DMS153 treated with DMSO at 0.1 percent for 48 hours (cell line): ENCODE results near the gene ENOX1.
"Not testable (repeated sequence)": the region's sequence is repeated elsewhere in the genome, so short reads cannot be mapped to it uniquely, and the experiment has no call there.

Source experiments
- DNase-seq: peaks from one replicate; lab custom pipeline; 2025; ENCODE audit not compliant: unreplicated experiment; lab: John Stamatoyannopoulos, UW

Gene ENOX1

GRCh38 chr13:43441464-43441863 is 345.3 kb downstream of the ENOX1 start:
- DNase-seq, result no peak

DNA sequence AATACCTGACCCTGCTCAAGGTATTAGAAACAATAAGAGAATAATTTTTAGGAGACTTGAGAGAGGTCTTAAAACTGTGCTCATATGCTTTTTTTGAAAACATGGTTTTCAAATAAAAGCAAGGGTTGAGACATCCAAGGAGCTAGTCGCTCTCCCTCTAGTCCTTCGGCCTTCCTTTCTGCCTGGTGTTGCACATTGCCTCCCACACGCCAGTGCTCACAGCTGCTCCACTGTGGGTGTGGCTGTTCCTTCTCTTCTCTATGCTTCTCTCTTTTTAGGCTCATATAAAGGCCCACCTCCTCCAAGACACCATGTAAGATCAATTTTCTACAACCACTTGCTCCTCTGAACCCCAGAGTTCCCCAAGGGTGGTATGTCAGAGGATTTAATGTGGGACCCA is 352.6 kb downstream of the ENOX1 start:
- no peak for DNase-seq

DNA sequence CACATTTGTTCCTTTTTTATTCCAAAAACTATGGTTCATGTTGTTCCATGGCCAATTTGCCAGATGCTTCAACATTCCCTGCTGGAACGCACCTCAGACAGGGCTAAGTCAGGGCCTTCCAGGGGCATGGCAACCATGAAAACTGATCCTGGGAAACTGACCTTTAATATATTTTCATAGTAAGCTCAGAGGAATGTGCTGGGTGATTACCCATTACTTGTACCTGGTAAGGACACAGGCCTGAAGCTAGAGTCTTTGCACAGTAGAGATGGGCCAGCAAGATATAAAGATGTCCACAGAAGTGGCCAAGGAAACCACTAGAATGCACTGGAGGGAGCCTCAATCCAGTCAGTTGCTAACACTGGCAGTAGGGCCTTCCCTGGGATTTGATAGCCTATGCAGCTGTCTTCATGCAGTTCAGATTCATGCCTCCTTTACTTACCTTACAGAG is 353.1 kb downstream of the ENOX1 start:
- no peak for DNase-seq

GRCh38 chr13:43432958-43433357 is 353.8 kb downstream of the ENOX1 start:
- no peak for DNase-seq

GRCh38 chr13:43431841-43432240 is 354.9 kb downstream of the ENOX1 start:
- DNase-seq, result no peak

- no peak for DNase-seq
Measured at GRCh38 chr13:43431290-43431716, 355.5 kb downstream of the ENOX1 start.

DNA sequence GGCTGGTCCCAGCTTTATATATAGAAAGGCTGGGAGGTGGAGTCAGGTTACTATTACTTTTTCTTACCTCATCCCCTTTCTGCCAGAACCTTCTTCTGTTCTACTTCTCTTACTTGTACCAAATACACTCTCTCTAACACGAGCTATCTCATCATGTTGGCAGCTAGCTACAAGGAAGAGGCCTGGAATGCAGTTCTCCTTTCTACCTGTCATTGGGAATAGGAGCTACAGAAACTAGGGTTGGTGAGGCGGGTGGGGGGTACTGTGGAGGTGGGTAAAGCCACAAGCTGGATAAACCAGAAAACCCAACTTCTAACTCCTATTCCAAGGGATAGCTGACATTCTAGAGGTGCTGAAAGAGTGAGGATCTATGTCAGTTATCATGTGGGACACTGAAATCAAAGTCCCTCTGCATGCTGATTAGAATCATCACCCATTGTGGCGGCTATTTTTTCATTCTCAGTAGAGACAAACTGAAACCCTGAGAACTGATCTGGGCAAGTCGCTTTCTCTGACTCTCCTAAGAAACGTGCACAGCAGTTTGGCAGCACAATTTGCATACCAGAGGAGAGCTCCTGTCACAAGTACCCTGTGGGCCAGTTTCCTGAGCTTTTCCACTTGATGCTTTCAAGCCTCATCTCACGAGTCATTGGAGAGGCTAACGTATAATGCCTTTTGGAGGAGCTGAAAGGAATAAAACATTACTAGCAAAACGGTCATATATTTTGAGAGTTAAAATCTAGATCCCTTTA is 358.1 kb downstream of the ENOX1 start:
- DNase-seq, result no peak

DNA sequence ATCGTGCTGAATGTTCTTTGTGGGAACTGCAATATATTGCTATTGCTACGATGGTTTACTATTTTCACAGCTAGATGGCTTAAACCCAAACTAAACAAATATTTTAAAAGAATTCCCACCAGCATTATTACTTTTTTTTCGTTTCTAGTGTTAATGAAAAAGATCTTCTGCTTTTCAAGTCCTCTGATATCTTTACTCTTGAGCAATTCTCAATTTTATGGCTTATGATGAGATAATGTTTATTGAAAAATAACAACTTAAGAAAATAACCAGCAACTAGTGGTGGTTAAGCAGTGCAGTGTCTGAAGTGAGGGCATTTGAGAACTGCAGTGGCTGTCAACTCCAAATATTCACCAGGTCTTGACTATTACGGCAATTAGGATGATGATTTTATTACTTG is 360.4 kb downstream of the ENOX1 start:
- no peak for DNase-seq

GRCh38 chr13:43425234-43425633 is 361.5 kb downstream of the ENOX1 start:
- no peak for DNase-seq

GRCh38 chr13:43424412-43424811 is 362.4 kb downstream of the ENOX1 start:
- DNase-seq, result no peak

DNA sequence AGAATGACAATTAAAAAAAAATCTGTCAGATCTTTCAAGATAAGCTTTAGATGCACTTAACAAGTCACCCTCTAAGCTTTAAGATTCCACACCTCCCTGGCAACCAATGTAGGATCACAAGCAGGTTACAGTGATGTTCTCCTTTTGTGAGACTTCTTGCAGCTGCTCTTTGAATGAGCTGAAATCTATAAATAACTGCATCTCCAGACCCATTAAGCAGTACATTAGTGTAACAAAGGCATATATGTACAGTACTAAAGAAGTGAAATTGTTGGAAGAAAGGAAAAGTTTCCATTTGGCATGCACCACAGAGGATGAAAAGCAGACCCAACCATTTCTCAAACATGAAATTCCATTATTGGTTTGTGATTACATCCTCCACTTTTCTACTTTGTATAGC is 364.7 kb downstream of the ENOX1 start:
- no peak for DNase-seq

DNA sequence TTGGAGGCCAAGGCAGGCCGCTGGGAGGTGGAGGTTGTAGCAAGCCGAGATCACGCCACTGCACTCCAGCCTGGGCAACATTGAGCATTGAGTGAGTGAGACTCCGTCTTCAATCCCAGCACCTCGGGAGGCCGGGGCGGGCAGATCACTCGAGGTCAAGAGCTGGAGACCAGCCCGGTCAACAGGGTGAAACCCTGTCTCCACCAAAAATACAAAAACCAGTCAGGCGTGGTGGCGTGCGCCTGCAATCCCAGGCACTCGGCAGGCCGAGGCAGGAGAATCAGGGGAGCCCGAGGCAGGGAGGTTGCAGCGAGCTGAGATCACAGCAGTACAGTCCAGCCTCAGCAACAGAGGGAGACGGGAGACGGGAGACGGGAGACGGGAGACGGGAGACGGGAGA is 369.9 kb downstream of the ENOX1 start:
- DNase-seq, result not testable (repeated sequence)

- DNase-seq, result not testable (repeated sequence)
Measured at GRCh38 chr13:43416408-43416807, 370.4 kb downstream of the ENOX1 start.

DNA sequence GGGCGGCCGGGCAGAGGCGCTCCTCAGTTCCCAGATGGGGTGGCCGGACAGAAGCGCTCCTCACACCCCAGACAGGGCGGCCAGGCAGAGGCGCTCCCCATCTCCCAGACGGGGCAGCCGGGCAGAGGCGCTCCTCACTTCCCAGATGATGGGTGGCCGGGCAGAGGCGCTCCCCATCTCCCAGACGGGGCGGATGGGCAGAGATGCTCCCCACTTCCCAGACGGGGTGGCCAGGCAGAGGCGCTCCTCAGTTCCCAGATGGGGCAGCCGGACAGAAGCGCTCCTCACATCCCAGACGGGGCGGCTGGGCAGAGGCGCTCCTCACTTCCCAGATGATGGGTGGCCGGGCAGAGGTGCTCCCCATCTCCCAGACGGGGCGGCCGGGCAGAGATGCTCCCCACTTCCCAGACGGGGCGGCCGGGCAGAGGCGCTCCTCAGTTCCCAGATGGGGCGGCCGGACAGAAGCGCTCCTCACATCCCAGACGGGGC is 370.8 kb downstream of the ENOX1 start:
- not testable (repeated sequence) for DNase-seq

GRCh38 chr13:43414111-43414510 is 372.7 kb downstream of the ENOX1 start:
- no peak for DNase-seq

- peak; percentile 47 for DNase-seq
Measured at GRCh38 chr13:43411741-43412140, 375.0 kb downstream of the ENOX1 start.

DNA sequence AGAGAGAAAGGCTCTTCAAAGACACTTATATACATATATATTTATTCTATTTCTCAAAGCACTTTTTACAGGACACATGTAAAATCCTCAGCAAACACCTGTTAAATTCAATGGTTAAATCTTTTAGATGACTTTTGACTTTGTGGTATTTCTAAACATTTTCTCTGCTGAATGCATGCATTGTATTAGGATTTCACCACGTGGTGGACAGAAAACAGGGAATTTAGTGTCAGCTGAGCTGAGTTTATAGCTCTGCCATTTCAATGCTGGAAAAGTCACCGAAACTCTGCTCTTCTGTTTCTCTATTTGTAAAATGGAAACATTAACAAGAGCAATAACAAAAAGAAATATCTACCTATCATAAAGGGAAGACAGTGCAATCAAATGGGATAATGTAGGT is 375.6 kb downstream of the ENOX1 start:
- no peak for DNase-seq

GRCh38 chr13:43408274-43408673 is 378.5 kb downstream of the ENOX1 start:
- no peak for DNase-seq

DNA sequence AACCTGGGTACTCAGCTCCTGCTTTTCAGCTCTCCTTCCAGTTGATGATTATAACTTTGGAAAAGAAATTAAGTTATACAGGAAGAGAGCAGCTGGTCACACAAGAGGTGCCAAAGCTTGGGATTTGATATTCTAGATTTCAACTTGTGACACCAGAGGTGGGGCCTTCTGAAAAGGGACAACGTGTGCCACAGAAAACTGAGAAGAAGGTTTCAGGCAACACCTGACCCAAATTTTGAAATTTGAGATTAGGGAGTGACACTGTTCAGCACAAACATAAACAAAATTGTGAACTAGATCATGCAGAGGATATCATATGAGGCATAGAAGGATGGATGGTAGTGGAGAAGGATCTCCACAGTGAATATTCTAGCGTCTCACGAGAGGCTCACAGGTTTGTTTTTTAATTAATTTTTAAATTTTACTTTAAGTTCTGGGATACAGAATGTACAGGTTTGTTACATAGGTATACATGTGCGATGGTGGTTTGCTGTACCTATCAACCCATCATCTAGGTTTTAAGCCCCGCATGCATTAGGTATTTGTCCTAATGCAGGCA is 379.7 kb downstream of the ENOX1 start:
- DNase-seq, result no peak

GRCh38 chr13:43405457-43405856 is 381.3 kb downstream of the ENOX1 start:
- no peak for DNase-seq

DNA sequence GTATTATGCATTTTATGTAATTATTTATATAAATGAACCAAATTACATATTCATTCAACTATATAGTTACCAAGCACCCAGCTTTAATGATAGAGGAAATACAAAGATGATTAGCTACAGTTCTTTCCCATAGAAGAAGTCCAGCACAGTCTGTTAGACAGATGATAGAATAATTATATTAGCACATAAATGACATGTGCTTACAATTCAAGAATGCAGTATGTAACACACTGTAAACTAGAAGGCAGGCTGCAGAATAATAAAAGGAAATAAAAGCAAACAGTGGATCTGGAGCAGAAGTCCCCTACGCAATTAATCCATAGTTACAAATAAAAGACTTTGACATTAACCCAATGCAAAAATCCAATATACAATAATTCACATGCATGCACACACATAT is 384.4 kb downstream of the ENOX1 start:
- DNase-seq, result no peak

DNA sequence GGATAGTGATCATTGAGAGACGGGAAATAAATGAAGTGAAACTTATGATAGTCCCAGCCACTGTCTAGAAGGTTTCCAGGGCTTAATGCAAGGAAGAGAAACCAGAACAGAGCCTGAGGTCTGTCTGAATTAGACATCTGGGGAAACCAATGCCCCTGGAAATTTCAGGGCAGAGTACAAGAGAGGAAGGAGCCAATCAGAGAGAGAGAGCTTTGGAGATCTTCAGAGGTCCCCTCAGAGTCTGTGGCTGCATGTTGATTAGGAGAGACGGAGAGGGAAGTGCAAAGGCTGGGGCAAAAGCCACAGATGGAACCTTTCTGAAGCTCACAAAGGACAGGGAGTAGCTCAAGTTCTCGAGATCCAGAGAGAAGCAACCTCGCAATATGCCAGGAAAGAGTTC is 385.4 kb downstream of the ENOX1 start:
- DNase-seq, result no peak

DNA sequence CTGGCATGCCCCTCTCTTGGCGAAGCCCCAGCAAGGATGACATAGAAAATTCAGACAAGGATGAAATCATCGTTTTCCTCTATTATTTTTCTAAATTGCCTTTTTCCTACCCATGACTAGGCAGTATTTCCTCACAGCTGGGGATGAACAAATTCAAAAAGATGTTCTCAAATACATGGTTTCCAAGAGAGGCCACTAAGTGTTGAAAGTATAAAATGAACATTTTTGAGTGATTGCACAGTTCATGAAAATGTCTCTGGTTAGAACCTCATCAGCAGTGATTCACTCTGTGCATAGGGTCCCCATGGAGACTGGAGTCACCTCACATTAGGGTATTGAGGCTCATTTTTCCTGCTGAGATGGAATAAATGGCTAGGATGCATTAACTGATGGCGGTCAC is 389.7 kb downstream of the ENOX1 start:
- DNase-seq, result no peak
